Brain microvascular endothelial cell (primary cell): ENCODE data around the gene CORO7.

Experiments used
- DNase-seq: peaks from one replicate; pipeline ENCODE4 v3.0.0-alpha.2; 2020
- H3K27ac ChIP-seq: fragments of 250-450 bp; sonication (Bioruptor Pico); 2 replicates; pipeline ENCODE4 v1.5.1; 2020; ENCODE audit warnings: mild to moderate bottlenecking, moderate library complexity
- H3K27me3 ChIP-seq: fragments of 250-450 bp; sonication (Bioruptor Pico); replicated peaks from 2 replicates; pipeline ENCODE4 v1.5.1; 2020; ENCODE audit warnings: mild to moderate bottlenecking
- H3K36me3 ChIP-seq: fragments of 250-450 bp; sonication (Bioruptor Pico); replicated peaks from 2 replicates; pipeline ENCODE4 v1.5.1; 2020; ENCODE audit warnings: mild to moderate bottlenecking
- H3K4me3 ChIP-seq: 2 replicates; pipeline ENCODE4 v1.5.1; 2011; ENCODE audit warnings: low read depth, mild to moderate bottlenecking, control low read depth, low read length, moderate library complexity
- CTCF ChIP-seq: IDR thresholded peaks from 2 replicates; pipeline ENCODE4 v1.5.1; 2011; ENCODE audit warnings: low read depth, mild to moderate bottlenecking, moderate library complexity, low read length, control low read depth, inconsistent platforms; ENCODE audit errors: missing control alignments
- in situ Hi-C: cut with HindIII; loops from 2 replicates; pipeline ENCODE4 v1.10.0; 2017; ENCODE audit warnings: low sequenced_read_pairs, low pct_ligation_motif_present

Gene CORO7

GRCh38 chr16:4416200-4417032, at the start of gene CORO7:
CORO7 (minus strand) TSS chr16:4416596; CDS start chr16:4416518, 78 bp downstream.
- no peak for TF ChIP-seq CTCF
- in situ Hi-C loops, result no loop called here
- Histone ChIP-seq H3K27ac (peak within 1 kb of the TSS; percentile 31), H3K36me3 (no peaks in the 10 kb centered on the region), H3K27me3 (no peaks in the 10 kb centered on the region), H3K4me3 (peak within 1 kb of the TSS; percentile 70)
- peak; percentile 76 for DNase-seq

GRCh38 chr16:4463522-4464163, 47.2 kb upstream of the CORO7 start:
- no peak overlapping the region for H3K27ac ChIP-seq
- no peak for DNase-seq
- in situ Hi-C loops, result no loop called here

GRCh38 chr16:4461250-4462085, 45.1 kb upstream of the CORO7 start:
- no peak for TF ChIP-seq CTCF
- H3K27ac ChIP-seq, result no peak overlapping the region
- no peaks in the 10 kb centered on the region for H3K27me3 ChIP-seq
- H3K4me3 ChIP-seq, result no peak overlapping the region
- in situ Hi-C loops, result no loop called here
- peaks cover 25% of the 10 kb centered on the region for H3K36me3 ChIP-seq
- DNase-seq, result no peak

More at GRCh38 chr16:4463522-4464163, 47.2 kb upstream of the CORO7 start:
- no peak for TF ChIP-seq CTCF
- H3K36me3 ChIP-seq, result peaks cover 17% of the 10 kb centered on the region
- H3K27me3 ChIP-seq, result no peaks in the 10 kb centered on the region
- H3K4me3 ChIP-seq, result no peak overlapping the region

GRCh38 chr16:4460936-4461249, 44.5 kb upstream of the CORO7 start:
- no peak overlapping the region for H3K27ac ChIP-seq

GRCh38 chr16:4455951-4456350, 39.6 kb upstream of the CORO7 start:
- no peak for DNase-seq
- in situ Hi-C loops, result no loop called here
- no peak for TF ChIP-seq CTCF
- Histone ChIP-seq H3K36me3 (peaks cover 51% of the 10 kb centered on the region), H3K27ac (no peak overlapping the region), H3K27me3 (no peaks in the 10 kb centered on the region), H3K4me3 (no peak overlapping the region)

More at GRCh38 chr16:4460936-4461249, 44.5 kb upstream of the CORO7 start:
- Histone ChIP-seq H3K36me3 (peaks cover 22% of the 10 kb centered on the region), H3K4me3 (no peak overlapping the region), H3K27me3 (no peaks in the 10 kb centered on the region)
- no peak for TF ChIP-seq CTCF
- no peak for DNase-seq
- in situ Hi-C loops, result no loop called here
